C4-2B (cell line): ENCODE results near the gene USB1.

Source experiments
- H3K27ac ChIP-seq: fragments of 450-650 bp; 2 replicates; pipeline ENCODE4 v1.5.1; 2017
- ZFX ChIP-seq: fragments of 450-650 bp; IDR thresholded peaks from 2 replicates; pipeline ENCODE4 v1.6.1; 2017
- TF ChIP-seq, protein P1 (sequence below): fragments of 450-650 bp; conservative IDR thresholded peaks from 2 replicates; pipeline ENCODE4 v1.5.1; 2017; ENCODE audit warnings: mild to moderate bottlenecking

Gene USB1

GRCh38 chr16:58054289-58054688 lies 53.1 kb downstream of the USB1 start:
- no peak for TF ChIP-seq ZFX
- TF ChIP-seq, protein P1, sequence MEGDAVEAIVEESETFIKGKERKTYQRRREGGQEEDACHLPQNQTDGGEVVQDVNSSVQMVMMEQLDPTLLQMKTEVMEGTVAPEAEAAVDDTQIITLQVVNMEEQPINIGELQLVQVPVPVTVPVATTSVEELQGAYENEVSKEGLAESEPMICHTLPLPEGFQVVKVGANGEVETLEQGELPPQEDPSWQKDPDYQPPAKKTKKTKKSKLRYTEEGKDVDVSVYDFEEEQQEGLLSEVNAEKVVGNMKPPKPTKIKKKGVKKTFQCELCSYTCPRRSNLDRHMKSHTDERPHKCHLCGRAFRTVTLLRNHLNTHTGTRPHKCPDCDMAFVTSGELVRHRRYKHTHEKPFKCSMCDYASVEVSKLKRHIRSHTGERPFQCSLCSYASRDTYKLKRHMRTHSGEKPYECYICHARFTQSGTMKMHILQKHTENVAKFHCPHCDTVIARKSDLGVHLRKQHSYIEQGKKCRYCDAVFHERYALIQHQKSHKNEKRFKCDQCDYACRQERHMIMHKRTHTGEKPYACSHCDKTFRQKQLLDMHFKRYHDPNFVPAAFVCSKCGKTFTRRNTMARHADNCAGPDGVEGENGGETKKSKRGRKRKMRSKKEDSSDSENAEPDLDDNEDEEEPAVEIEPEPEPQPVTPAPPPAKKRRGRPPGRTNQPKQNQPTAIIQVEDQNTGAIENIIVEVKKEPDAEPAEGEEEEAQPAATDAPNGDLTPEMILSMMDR = no peak
- no peak overlapping the region for H3K27ac ChIP-seq

DNA sequence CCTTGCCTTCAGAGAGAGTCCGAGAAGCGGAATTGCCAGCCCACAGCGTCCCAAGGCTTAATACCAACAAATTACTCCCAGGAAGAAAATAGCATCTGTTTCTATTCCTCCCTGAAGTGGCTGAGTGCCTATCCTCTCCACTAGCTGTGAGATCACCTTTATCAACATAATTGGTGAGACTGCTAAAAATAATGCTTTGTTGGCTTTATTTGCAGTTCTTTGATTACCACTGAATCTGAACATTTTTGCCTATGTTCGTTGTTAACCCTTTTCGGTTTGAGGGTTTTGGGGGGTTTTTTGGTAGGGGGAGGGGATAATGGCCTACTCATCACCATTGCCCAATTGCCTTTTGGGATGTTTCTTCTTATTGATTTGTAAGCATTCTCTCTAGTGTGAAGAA lies 55.4 kb downstream of the USB1 start:
- TF ChIP-seq, protein P1 = no peak
- no peak for TF ChIP-seq ZFX
- no peak overlapping the region for H3K27ac ChIP-seq

DNA sequence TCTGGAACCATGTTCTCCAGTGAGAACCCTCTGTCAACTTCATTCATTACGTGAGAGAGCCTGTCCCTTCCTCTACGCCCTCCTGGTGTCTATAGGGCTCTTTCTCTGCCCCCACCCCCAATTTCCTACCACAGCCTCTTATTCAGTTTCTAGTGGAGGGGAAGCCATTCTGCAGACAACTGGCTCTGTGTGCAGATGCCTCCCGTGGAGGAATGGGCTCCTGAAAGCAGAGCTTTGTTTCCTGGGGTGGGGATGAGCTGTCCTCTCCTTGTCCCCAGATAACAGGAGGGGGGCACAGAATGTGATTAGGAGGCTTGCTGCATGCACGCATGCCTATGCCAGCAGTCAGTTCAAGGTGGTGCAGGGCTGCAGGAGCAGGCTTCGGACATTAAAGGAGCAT lies 55.9 kb downstream of the USB1 start:
- no peak overlapping the region for H3K27ac ChIP-seq
- TF ChIP-seq, protein P1 = no peak
- TF ChIP-seq ZFX = no peak

GRCh38 chr16:58057784-58058183 lies 56.6 kb downstream of the USB1 start:
- no peak for TF ChIP-seq ZFX
- TF ChIP-seq, protein P1 = no peak
- H3K27ac ChIP-seq = no peak overlapping the region

DNA sequence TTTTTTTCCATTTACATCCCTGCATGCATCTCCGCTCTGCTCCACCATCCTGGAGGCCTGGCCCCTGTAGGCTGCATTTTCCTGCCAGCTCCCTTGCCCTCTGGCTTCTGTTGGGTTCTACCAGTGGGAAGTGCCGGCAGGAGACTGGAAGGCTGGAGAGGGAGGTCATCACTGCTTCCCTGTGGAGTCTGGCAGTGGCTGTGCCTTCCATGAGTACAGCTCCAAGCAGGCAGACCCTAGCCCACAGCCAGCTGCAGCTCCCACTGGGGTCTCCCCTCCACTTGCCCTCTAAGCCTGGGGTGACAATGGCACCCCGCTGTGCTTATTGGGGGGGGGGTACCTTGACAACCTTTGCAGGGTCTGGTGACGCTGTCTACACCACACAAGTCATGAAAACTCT lies 61.6 kb downstream of the USB1 start:
- TF ChIP-seq, protein P1 = no peak
- no peak for TF ChIP-seq ZFX
- no peak overlapping the region for H3K27ac ChIP-seq

- TF ChIP-seq, protein P1 = no peak
- no peak for TF ChIP-seq ZFX
These were observed 62.3 kb downstream of the USB1 start for GRCh38 chr16:58063377-58064076.

GRCh38 chr16:58070585-58070984 lies 69.4 kb downstream of the USB1 start:
- TF ChIP-seq ZFX = no peak
- TF ChIP-seq, protein P1 = no peak

More at GRCh38 chr16:58063377-58064076, 62.3 kb downstream of the USB1 start:
- H3K27ac ChIP-seq = no peak overlapping the region

More at GRCh38 chr16:58070585-58070984, 69.4 kb downstream of the USB1 start:
- H3K27ac ChIP-seq = no peak overlapping the region
